NCI-H1092 treated with DMSO at 0.1 percent for 48 hours (cell line): Measurements from ENCODE around the gene MUC5B.

Source experiments
- DNase-seq: peaks from one replicate; lab custom pipeline; 2025; lab: John Stamatoyannopoulos, UW

The MUC5B gene

DNA sequence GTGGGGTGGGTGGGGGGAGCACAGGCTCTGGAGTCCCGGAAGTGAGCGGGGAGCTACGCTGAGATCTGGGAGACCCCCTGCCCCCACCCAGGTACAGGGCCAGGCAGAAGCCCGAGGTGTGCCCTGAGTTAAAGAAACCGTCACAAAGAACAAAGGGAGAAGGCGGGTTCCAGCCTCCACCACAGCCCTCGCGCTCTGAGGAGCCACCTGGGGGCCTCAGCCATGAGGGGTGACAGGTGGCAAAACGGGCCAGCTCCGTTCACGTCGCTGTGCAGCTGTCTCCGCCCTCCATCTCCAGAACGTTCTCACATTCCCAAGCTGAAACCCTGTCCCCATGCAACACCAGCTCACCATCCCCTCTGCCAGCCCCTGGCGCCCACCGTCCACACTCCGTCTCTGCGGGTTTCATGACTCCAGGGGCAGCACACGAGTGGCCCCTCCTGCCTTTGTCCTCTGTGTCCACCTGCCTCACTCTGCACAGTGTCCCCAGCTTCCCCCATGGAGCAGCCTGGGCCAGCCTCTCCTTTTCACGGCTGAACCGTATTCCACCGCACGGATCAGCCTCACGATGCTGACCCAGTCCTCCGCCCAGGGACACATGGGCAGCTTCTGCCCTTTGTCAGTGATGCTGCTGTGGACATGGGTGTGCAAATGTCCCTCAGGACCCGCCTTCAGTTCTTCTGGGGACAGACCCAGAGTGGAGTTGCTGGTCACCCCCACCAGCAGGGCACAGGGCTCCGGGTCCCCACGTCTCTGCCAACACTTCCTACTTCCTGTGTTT is 1.7 kb upstream of the MUC5B start:
- DNase-seq, result no peak

DNA sequence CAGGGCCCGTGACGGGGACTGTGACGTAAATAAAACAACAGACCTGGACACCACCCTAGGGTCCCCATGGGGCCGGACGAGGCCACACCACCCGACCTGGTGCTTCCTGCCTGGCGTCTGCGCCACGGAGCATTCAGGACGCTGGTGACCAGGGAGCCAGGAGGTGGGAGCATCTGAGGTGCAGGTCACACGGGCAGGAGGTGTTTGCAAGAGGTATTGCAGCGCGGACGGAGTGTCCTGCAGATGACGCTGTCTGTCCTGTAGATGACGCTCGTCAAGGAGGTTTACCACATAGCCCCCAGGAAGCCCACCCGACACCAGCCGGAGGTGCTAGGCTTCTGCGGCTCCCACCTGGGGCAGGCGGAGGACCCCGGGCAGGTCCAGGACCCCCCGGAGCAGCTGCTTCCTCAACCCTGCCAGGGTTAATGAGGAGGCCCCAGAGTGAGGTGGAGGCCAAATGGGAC is 986 bp upstream of the MUC5B start:
- DNase-seq, result no peak

DNA sequence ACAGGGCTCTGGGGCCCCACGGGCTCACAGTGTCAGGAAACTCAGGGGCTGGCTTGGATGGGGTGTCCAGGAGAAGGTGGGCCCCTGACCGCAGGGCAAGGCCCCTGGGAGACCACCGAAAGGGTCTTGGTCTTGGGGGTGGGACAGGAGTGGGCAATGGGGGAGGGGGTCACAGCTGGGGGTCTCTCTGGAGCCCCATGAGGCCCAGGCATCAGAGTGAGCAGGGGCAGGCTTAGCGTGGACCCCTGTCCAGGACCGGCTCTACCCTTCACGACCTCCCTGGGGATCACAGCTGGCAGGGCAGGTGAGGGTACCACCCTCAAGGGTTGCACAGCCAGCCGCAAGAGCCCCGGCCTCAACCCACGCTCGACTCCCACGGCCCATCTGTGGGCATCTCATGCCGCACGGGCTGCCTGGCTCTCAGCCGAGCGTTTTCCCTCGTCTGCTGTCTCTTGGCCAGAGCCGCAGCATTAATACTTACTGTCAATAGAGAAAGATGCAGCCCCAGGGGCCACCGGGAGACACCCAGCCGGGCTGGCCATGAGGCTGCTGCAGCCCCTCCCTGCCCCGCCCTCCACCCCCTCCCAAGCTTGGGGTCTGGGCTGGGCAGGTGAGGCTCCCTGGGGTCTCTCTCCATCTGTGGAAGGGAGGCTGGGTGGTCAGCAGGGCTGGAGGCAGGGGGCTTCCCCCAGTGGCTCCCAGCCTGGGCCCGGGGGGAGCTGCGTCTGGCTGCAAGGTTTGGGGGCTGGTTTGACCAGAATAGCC is 662 bp downstream of the MUC5B start:
- no peak for DNase-seq

DNA sequence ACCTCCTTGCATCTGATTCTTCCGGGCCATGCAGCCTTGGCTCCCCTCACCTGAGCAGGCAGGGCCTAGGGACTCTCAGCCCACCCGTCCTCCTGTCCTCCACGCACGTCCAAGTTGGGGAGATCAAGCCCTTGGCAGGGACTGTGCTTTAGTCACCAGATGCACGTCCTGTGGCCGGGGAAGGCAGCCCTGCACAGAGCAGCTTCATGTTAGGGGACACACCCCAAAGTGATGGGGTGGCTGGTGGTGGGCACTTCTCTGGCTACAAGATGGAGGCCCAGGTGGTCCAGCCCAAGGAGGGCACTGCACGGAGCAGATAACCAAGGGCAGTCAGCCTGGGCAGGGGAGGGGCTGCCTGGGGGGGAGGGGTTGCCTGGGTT is 1.2 kb downstream of the MUC5B start:
- no peak for DNase-seq

DNA sequence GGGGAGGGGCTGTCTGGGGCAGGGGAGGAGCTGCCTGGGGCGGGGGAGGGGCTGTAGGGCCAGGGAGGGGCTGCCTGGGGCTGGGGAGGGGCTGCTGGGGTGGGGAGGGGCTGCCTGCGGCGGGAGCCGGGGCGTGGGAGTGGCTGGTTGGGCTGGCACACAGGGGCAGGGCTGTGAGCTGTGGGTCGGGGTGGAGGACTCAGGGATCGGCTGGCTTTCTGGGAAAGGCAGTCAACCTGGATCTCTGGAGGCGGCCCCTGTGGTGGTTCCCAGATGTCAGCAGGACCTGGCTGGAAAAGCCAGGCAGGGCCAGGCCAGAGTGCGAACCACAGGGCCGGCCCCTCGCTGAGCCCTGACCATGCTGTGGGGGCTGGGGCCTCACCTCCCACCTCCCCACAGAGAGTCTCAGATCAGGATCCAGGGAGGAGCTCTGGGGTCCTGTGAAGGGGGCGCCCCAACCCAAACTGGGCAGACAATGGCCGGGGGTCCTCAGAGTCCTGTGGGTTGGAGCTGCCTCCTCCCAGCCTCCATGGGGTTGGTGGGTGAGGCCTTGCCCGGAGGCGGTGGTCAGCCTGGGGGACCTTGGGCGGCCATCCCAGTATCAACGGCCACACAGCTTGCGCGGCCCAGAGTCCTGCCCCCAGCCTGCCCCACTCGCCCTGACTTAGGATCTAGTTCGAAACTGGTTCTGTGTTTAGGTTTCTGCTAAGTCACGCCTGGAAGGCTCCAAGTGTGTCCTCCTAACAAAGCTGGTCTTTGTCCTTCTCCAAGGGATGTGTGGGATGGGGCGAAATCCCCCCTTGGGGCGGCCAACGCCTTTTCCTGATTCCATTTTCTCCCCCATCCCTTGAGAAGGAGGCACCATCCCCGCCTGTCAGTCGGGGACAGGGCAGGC is 1.9 kb downstream of the MUC5B start:
- DNase-seq, result no peak

DNA sequence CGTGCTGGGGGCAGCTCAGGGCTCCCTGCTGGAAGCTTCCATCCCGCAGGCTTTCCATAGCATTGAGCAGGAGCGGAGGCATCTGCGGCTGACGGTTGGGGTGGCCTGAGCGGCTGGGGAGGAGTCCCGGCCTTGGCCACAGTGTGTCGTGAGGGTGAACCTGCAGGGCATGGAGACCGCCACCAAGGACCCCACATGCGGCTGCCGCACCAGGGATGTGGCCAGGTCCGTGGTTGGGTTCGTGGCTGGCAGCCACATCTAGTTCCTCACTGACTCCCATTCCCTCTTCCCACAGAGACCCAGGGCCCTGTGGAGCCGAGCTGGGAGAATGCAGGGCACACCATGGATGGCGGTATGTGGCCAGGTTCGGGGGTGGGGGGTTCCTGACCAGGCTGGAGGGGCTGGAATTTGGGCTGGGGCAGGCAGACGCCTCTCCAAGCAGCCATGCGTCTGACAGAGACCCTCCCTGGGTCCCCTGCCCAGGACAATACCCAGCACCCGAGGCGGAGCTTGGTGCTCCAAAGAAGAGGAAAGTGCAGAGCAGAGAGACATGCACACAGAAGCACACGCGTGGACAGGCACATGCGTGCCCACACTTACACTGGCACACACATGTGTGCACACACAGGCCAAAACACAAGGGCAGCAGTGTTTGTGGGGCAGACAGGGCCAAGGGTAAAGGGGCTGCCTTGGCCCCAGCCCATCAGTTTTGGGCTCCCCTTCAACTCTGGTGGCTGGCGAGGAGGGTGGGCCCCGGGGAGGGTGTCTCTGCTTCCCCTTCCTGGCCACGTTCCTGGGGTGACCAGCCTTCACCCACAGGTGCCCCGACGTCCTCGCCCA is 2.7 kb downstream of the MUC5B start:
- no peak for DNase-seq

DNA sequence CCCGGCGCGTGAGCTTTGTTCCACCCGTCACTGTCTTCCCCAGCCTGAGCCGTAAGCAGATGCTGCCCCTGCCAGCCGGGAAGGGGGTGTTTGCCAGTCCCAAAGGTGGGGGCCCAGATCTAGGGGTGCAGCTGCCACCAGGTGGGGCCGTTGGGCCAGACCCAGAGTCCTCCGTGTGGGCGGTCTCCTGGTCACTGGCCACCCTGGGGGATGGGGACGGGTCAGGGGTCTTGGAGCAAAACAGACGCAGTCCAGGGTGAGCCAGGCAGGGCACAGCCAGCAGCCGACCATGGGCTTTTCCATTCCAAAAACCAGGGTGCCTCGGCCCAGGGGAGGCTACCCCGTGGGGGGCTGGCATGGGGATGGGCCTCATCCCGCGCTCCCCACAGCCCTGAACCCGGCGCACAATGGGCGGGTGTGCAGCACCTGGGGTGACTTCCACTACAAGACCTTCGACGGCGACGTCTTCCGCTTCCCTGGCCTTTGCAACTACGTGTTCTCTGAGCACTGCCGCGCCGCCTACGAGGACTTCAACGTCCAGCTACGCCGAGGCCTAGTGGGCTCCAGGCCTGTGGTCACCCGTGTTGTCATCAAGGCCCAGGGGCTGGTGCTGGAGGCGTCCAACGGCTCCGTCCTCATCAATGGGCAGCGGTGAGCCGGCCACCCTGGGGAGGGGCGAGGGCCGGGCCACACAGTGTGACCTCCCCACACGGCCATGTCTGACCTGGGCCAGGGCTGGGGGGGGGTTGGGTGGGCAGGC is 3.5 kb downstream of the MUC5B start:
- no peak for DNase-seq

DNA sequence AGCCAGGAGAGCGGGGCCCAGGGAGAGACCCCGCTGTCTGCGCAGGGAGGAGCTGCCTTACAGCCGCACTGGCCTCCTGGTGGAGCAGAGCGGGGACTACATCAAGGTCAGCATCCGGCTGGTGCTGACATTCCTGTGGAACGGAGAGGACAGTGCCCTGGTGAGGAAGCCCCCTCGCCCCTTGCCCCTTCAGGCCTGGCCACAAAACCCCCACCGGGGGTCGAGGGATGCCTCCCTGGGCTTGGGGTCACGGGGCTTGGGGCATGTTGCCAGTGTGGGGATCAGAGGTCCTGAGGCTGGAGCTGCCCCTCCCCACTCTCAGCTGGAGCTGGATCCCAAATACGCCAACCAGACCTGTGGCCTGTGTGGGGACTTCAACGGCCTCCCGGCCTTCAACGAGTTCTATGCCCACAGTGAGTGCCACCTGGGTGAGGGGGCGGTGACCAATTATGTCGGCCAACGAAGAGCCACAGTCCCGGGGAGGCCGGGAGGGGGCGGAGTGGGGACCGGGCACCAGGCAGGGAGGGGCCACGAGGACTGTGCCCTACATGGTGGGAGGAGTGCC is 4.2 kb downstream of the MUC5B start:
- no peak for DNase-seq

DNA sequence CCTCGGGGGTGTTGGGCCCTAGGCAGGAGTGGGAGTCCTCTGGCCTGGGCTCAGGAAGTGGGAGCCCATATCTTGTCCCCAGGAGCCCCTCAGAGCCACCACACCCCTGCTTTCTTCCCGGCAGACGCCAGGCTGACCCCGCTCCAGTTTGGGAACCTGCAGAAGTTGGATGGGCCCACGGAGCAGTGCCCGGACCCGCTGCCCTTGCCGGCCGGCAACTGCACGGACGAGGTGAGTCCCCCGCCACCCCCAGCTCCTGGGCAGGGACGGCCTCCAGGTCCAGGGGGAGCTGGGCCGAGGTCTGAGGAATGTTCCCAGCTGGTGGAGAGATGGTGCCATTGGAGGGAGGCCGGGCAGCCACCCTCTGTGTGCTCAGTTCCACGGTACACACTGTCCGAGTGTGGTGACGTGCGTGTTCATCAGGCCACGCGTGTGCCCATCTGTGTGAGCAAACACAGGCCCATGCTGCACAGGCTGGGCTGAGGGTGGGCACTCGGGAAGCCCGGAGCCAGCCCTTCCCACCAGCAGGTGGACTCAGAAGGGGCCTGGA is 4.8 kb downstream of the MUC5B start:
- DNase-seq, result no peak

DNA sequence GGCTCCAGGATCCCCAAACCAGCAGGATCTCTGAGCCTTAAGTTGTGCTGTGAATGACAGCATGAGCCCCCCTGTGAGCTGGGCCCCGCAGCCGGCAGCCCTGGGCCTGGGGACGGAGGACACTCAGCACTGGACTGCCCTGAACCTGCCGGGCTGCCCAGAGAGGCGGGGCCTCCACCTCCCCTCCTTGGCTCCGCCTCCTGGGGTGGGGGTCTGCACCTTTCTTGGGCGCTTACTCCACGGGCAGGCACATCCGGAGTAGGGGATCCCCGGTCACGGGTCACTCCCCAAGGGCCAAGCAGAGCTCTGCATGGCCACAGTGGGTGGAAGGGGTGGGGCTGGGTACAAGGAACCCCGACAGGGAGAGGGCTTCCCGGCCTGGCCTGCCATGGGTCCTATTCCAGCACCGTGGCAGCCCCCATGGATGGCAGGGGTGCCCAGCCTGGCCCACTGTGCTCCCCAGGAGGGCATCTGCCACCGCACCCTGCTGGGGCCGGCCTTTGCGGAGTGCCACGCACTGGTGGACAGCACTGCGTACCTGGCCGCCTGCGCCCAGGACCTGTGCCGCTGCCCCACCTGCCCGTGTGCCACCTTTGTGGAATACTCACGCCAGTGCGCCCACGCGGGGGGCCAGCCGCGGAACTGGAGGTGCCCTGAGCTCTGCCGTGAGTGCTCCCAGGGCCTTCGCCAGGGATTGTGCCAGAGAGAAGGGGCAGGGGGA is 5.4 kb downstream of the MUC5B start:
- DNase-seq, result no peak

DNA sequence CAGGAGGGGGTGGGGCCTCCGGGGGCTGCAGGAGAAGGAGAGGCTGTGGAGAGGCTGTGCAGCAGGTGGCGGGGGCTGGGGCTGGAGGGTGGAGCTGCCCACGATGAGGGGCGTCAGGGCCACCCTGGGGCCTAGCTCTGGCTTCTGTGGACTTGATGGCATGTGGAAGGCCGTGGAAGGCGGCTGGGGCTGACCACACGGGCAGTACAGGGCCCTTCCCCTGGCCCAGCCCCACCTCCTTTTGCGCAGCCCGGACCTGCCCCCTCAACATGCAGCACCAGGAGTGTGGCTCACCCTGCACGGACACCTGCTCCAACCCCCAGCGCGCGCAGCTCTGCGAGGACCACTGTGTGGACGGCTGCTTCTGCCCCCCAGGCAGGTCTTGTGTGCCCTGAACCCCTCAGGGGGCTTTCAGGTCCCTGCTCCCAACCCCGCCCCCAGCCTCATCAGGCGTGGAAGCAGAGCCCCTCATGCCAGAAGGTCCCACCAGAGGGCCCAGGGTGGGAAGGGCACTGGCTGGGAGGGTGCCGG is 6.1 kb downstream of the MUC5B start:
- DNase-seq, result no peak

DNA sequence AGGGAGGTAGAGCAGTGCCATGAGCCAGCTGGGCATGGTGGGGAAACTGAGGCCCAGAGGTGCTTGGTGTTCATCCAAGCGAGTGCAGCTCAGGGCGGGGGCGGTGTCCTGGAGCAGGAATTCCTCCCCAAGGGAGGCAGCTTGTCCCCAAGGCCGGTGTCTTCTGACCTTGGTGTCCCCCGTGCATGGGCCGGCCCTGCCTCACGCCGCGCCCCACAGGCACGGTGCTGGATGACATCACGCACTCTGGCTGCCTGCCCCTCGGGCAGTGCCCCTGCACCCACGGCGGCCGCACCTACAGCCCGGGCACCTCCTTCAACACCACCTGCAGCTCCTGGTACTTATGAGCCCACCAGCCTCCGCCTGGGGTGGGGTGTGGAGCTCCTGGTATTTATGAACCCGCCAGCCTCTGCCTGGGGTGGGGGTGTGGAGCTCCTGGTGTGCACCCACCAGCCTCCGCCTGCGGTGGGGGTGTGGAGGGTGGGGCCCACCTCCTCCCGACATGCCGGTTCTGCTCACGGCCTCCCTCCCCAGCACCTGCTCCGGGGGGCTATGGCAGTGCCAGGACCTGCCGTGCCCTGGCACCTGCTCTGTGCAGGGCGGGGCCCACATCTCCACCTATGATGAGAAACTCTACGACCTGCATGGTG is 6.7 kb downstream of the MUC5B start:
- DNase-seq, result no peak

DNA sequence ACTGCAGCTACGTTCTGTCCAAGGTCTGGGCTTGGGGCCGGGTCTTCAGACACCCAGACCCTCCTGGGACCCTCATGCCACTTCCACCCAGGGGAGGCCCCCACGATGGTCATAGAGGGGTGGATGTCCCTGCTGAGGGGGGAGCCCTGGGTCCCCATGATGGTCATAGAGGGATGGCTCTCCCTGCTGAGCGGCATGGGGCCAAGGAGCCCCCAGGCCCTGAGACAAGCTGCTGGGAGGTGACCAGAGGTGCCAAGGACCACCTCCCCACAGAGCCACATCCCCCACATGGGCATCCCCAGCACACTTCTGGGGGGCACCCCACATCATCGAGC is 7.2 kb downstream of the MUC5B start:
- DNase-seq, result no peak

DNA sequence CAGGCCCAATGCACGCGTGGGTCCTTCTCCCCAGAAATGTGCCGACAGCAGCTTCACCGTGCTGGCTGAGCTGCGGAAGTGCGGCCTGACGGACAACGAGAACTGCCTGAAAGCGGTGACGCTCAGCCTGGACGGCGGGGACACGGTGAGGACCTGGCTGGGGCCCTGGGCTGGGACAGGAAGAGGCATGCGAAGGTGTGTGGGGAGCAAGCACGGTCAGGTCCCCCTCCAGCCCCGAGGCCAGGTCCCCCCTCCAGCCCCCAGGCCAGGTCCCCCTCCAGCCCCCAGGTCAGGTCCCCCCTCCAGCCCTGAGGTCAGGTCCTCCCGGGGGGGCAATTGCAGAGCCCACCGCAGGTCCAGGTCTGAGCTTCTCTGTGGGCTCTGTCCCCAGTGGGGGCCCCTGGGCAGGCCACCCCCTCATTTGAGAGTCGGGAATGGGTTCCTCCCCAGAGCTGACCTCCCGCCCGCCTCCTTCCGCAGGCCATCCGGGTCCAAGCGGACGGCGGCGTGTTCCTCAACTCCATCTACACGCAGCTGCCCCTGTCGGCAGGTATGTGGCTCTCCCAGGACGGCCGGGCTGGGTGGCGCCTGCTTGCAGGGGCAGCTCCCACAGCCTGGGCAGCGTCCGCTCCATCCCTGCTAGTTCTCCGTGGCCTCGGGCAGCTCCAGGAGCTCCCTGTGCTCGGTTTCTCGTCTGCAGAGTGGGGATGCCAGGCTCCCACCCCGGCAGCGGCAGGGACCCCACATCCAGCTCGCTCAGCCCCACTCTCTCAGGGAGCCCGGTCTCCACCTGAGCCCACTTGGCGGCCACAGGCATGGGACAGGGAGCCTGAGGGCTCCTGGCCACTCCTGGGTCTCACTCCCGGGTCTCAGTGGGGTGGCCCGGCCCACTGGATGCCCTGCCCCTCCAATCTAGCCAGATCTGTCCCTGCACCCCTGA is 7.9 kb downstream of the MUC5B start:
- DNase-seq, result no peak

DNA sequence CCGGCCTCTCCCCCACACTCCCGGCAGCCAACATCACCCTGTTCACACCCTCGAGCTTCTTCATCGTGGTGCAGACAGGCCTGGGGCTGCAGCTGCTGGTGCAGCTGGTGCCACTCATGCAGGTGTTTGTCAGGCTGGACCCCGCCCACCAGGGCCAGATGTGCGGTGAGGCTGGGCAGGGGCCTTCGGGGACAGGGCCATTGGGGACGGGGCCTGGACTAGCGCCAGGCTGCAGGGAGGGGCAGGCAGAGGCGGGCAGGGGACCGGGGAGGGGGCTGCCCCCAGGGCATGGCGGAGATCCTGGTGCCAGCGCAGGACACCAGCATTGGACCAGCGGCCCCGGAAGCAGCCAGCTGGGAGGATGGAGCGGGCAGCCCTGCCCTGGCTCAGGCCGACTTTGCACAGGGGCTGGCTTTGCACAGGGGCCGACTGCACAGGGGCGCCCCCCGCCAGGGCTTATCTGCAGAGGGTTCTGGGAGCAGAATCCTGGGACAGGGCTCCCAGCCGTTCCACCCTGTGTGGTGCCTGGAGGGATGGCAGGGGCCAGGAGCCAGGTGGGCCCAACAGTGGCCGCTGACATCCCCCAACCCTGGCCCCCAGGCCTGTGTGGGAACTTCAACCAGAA is 8.6 kb downstream of the MUC5B start:
- no peak for DNase-seq

DNA sequence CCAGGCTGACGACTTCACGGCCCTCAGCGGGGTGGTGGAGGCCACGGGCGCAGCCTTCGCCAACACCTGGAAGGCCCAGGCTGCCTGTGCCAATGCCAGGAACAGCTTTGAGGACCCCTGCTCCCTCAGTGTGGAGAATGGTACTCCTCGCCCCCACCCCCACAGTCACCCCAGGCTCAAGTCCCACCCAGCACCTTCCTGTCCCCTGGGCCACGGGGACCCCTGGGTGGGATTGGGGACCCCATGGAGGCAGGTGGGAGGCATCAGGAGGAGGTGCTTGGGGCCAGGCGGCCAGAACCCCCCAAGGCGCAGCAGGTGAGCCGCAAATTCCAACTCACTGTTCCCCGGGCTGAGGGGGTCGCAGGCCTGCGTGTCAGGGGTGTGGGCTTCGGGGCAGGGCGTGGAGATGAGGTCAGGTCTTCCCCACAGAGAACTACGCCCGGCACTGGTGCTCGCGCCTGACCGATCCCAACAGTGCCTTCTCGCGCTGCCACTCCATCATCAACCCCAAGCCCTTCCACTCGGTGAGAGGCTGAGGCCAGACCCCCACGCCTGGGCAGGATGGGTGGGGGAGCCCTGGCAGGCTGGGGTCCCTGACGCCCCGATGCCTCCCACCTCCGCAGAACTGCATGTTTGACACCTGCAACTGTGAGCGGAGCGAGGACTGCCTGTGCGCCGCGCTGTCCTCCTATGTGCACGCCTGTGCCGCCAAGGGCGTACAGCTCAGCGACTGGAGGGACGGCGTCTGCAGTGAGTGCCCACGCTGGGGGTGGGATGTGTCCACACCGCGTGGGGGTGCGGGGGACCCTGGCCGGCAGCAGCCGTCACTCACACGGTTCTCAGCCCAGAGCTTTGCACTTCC is 9.4 kb downstream of the MUC5B start:
- DNase-seq, result no peak
